Activated CD4-positive, alpha-beta T cell treated with anti-CD3 and anti-CD28 coated beads for 24 hours (primary cell): ENCODE measurements around the gene CLCC1.
A peak's percentile ranks its signal among the peaks of the same experiment; 100 is the strongest.
"Not testable (repeated sequence)": the region's sequence is repeated elsewhere in the genome, so short reads cannot be mapped to it uniquely, and the experiment has no call there.

Experiments used
- DNase-seq, 2 donors: peaks; one replicate each; pipeline ENCODE4 v3.0.0-alpha.2; 2020; ENCODE audit warnings: low read depth in 2 of 2

The CLCC1 gene, protein sequence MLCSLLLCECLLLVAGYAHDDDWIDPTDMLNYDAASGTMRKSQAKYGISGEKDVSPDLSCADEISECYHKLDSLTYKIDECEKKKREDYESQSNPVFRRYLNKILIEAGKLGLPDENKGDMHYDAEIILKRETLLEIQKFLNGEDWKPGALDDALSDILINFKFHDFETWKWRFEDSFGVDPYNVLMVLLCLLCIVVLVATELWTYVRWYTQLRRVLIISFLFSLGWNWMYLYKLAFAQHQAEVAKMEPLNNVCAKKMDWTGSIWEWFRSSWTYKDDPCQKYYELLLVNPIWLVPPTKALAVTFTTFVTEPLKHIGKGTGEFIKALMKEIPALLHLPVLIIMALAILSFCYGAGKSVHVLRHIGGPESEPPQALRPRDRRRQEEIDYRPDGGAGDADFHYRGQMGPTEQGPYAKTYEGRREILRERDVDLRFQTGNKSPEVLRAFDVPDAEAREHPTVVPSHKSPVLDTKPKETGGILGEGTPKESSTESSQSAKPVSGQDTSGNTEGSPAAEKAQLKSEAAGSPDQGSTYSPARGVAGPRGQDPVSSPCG

DNA sequence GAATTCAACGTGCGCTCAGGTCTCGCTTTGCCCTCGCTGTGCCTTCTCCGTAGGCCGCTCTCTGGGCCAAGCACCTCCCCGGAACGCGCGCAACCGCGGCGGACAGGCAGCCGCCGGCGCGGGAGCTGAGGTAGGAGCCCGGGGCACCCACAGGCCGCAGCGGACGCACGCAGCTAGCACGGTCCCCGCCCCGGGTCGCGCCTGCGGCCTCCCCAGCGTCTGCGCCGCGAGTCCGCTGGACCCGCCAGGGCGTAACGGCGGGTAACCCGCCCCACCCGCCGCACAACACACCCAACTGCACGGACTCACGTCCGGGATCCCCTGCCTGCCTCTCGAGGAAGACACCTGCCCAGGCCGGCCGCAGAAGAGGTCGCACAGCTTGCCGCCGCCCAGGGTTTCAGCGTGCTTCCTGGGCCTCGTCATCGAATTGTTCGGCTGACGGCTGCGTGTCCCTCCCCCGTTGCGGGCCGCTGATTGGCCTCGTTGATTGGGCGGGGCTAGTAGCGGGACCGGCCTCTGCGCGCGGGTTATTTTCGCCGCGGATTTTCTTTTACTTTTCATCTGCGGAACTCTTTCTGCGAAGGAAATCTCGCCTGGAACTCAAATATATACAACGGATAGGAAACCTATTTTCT is at the start of gene CLCC1:
CLCC1 (minus strand) TSS at position 433 of the 635 bp plus-strand sequence. CDS start 13,047 bp downstream, outside the sequence.
- DNase-seq: peak; percentile 85

- DNase-seq: no peak
These were observed 48.1 kb upstream of the CLCC1 start for GRCh38 chr1:109011335-109011734.

- DNase-seq: not testable (repeated sequence)
These were observed 33.3 kb upstream of the CLCC1 start for GRCh38 chr1:108996622-108997021.

- DNase-seq: no peak
These were observed 19.8 kb upstream of the CLCC1 start for GRCh38 chr1:108983114-108983513.

DNA sequence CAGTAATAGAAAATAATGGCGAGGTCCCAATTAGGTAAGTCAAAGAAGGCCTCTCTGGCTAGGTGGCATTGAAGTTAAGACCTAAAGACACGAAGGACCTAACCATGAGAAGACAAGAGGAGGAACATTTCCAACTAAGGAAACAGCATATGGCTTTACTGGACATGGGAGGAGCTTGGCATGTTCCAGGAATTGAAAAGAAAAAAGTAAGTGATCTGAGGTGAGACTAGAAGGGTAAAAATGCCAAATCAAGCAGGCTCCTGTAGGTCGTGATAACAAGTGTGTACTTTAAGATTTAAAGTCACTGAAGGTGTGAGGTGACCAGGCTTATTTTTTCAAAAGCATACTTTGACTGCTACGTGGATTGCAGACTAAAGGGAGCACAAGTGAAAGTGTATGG is 13.4 kb upstream of the CLCC1 start:
- no peak for DNase-seq

DNA sequence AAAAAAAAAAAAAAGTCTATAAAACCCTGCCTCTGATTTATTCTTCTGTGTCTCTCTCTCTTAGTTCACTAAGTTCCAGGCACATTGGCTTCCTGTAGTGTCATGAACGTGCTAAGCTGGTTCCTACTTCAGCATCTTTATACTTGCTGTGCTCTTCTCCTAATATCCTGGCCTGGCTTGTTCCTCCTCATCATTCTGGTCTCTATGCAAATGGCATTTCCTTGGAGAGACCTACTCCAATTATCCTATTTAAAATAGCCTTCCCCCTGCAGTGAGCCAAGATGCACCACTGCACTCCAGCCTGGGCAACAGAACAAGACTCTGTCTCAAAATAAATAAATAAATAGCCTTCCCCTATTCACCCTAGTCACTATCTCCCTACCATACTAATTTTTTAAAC is 9.7 kb upstream of the CLCC1 start:
- DNase-seq: no peak

- DNase-seq: no peak
These were observed 6.1 kb upstream of the CLCC1 start for GRCh38 chr1:108969346-108969745.

DNA sequence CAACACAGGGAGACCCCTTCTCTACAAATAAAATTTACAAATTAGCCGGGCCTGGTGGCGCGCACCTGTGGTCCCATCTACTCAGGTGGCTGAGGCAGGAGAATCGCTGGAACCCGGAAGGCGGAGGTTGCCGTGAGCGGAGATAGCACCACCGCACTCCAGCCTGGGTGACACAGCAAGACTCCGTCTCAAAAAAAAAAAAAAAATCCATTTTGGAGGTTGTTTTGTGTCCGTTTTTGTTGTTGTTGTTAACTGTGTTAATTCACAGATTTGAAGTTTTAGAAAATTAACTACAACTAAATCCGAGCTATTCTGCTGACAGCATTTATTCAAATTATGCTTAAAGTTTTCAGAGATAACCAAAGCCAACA is 618 bp downstream of the CLCC1 start:
- peak in 1 of 2 donors; percentile 15 for DNase-seq

DNA sequence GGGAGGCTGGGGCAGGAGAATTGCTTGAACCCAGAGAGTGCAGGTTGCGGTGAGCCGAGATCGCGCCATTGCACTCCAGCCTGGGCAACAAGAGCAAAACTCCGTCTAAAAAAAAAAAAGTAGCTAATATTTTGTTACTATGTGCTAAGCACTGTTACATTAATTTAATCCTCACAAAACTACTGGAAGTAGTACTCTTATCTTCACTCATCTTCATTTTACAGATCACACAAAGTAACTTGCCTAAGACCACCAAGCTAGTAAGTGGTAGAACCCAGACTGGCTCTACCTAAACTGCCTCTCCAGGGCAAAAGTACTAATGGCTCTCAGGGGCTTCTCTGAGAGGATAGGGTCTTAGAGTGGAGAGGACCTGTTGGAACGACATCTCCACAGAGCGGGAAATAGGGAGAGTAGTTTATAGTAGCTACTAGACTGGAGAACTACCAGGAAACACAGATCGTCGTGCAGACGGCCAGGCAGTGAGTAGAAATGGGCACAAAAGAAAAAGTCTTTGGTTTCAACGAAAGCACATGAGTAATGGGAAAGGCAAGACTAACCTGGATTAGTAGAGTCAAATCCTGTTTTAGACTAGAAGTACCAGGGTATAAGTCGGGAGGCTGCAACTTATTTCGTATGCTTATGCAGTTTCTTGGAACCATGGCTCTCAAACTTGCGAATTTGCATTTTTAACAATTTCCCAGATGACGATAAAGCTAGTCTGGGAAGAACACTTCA is 1.4 kb downstream of the CLCC1 start:
- no peak for DNase-seq

GRCh38 chr1:108961198-108961597 is 2.1 kb downstream of the CLCC1 start:
- DNase-seq: no peak

DNA sequence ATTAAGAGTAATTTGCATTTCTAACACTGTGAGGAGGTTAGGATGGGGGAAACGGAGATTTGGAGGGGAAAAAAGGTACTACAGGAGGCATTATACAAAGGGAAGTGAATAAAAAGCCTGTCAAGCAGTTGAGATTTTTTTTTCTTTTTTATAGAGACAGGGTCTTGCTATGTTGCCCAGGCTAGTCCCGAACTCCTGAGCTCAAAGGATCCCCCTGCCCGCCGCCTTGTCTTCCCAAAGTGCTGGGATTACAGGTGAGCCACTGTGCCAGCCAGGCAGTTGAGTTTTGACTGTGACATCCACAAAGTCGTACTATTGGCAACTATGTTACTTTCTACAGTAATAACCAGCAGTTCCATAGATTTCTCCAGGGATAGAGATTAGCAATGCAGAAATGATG is 2.6 kb downstream of the CLCC1 start:
- DNase-seq: no peak

- no peak for DNase-seq
These were observed 5.4 kb downstream of the CLCC1 start for GRCh38 chr1:108957888-108958287.

GRCh38 chr1:108955881-108956280 is 7.4 kb downstream of the CLCC1 start:
- DNase-seq: no peak

DNA sequence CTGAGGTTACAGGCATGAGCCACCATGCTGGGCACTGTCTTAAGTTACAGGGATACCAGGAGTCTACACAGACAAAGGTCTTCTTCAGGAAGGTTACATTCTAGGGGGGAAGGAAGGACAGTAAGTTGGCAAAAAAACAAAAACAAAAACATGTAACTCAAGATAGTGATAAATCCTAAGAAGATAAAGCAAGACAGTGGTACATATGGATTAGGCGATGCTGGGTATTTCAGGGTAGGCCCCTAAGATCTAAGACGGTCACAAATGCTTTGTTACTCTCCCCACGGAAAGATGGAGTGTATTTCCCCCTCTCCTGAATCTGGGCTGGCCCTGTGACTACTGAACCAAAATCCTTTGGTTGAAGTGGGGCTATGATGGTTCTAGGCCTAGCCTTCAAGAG is 8.2 kb downstream of the CLCC1 start:
- DNase-seq: no peak

- DNase-seq: no peak
These were observed 9.8 kb downstream of the CLCC1 start for GRCh38 chr1:108953452-108953851.

DNA sequence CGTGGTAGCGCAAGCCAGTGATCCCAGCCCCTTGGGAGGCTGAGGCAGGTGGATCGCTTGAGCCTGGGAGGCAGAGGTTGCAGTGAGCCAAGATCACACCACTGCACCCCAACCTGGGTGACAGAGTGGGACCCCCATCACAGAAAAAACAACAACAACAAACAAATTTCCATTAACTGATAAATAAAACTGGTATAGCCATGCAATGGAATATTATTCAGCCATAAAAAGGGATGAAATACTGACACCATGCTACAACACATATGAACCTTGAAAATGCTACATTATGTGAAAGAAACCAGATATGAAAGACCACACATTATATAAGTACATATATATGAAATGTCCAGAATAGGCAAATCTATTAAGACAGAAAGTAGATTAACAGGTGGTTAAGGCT is 12.0 kb downstream of the CLCC1 start:
- DNase-seq: no peak

- no peak for DNase-seq
These were observed 14.2 kb downstream of the CLCC1 start for GRCh38 chr1:108949044-108949443.

GRCh38 chr1:108947871-108948525 is 15.3 kb downstream of the CLCC1 start:
- DNase-seq: no peak

DNA sequence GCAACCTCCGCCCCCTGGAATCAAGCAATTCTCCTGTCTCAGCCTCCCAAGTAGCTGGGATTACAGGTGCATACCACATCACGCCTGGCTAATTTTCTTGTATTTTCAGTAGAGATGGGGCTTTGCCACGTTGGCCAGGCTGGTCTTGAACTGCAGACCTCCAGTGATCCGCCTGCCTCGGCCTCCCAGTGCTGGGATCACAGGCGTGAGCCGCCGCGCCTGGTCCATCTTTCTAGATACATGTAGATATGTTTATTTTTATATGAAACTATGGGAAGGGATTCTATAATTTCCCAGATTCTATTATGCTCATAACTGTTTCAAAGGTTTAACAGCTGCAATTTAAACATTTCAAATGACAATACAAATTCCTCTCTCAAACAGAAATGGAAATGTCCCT is 27.1 kb downstream of the CLCC1 start:
- DNase-seq: no peak

GRCh38 chr1:108933944-108934343 is 29.3 kb downstream of the CLCC1 start:
- no peak for DNase-seq

GRCh38 chr1:108927565-108927964 is 35.7 kb downstream of the CLCC1 start:
- not testable (repeated sequence) for DNase-seq

- no peak for DNase-seq
These were observed 37.4 kb downstream of the CLCC1 start for GRCh38 chr1:108925920-108926319.
